PC-9 (cell line): Measurements from ENCODE around the gene CCNF.

ENCODE experiments used
- CTCF ChIP-seq: fragments of 200-600 bp; sonication (generic); conservative IDR thresholded peaks from 2 replicates; pipeline ENCODE4 v1.6.1; 2017; ENCODE audit warnings: mixed run types, antibody characterized with exemption, mild to moderate bottlenecking, moderate library complexity
- EZH2 ChIP-seq: fragments of 200-600 bp; sonication (generic); IDR thresholded peaks from 2 replicates; pipeline ENCODE4 v1.8.0; 2017; ENCODE audit warnings: antibody characterized with exemption, low read depth

DNA sequence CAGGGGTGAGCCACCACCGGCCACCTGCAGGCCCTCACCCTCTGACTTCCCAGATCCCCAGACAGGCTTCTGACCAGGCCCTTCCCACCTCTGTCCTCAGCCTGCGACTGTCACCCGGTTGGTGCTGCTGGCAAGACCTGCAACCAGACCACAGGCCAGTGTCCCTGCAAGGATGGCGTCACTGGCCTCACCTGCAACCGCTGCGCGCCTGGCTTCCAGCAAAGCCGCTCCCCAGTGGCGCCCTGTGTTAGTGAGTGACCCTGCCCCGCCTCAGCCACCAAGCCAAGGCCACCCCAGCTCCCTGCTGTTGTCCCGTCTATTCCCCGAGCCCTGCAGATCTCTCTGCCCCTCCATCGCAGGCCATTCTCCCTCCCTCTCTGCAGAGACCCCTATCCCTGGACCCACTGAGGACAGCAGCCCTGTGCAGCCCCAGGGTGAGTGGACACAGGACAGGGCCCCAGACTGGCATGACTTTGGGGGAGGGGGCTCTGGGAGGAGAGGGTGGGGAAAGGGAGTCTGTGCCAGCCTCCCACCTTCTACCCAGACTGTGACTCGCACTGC is 43.7 kb downstream of the CCNF start:
- TF ChIP-seq EZH2: no peak
- TF ChIP-seq CTCF: no peak
